CD4-positive, alpha-beta T cell treated with Interleukin-17A for 1 hour (primary cell): ENCODE data around the gene WDR77.

Experiments
- DNase-seq: peaks from one replicate; pipeline ENCODE4 v3.0.0-alpha.2; 2020

Gene WDR77

DNA sequence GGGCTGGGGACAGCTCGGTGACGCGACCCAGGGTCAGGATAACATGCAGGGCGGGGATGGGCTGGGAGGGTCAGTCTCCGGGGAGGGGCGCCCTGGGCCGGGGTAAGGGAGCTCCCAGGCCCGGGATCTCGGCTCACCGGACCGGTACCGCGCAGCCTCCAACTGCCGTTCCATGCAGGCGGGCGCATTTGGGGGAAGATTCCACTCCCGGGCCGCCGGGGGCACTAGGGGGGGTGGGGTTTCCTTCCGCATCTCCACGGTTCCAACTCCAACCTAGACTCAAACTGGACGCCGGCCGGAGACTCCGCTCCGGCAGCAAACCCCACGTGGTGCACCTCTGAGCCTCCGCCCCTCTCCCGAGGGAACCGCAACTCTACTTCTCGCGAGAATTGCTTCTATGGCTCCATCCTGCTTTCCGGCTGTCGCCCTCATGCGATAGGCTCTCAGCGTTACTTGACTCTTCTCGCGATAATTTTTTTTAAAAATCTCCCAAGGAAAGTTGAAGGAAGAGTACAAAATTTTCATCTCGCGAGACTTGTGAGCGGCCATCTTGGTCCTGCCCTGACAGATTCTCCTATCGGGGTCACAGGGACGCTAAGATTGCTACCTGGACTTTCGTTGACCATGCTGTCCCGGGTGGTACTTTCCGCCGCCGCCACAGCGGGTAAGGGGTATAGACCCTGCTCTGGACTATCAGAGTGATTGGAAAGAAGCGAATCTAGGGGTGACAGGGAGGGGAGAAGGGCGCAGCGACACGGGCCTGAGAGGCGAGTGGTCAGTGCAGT, at the start of gene WDR77, which contains the start of gene ATP5PB:
WDR77 (minus strand) TSS at position 339 of the 785 bp plus-strand sequence; CDS start at position 252, 87 bp downstream.
ATP5PB (plus strand) TSS at position 547 of the 785 bp plus-strand sequence; CDS start at position 625, 78 bp downstream.
- peak; percentile 99 for DNase-seq

DNA sequence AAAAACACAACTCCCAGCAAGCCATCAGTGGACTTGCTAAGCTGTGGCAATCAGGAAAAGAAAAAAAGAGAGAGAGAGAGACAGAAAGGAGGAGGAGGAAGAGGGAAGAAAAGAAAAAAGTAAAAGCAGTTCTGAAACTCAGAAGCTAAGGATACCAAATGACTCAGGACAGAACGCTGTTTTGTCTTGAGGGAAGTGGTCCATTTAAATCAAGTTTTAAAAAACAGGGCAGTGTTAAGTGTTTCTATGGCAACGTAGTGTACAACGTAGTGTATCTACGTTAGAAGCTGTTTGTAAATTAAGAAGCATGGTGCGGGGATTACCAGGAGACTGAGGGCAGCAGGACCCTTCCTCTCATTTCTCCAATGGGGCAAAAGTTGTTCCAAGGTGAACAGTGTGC, 48.5 kb upstream of the WDR77 start:
- DNase-seq: no peak

DNA sequence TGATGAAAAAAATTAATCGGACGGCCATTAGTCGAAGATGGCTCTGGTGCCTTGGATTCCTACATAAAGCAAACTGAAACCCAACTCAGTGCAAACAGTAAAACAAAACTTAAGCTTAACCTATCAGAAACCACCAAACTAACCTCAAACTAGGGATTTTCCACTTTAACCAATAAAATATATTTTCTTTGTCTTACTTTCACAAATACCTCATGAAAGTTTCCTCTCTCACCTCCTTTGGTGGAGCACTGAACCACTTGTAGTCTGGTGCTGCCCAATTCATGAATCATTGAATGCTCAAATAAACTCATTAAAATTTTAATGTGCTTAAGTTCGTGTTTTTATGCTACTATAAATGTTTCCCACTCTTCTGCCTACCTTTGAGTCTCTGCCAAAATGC, 47.3 kb upstream of the WDR77 start:
- no peak for DNase-seq

DNA sequence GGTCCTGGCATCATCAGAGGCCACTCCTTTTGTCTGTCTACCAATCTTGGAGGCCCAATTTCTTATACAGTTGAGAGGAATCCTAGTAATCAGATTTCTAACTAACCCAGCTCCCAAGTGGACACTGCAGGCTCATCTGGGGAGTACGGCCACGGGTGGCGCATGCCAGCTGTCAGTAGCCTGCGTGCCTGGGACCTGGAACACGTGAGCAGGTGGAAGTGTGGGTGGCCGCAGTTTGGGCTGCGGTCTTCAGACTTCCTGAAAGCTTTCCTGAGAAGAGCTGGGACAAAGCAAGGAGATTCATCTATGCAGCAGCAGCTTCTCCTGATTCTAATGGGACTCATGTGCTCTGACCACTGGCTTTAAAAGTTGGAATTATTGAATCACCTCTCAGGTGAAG, 42.0 kb upstream of the WDR77 start:
- no peak for DNase-seq

DNA sequence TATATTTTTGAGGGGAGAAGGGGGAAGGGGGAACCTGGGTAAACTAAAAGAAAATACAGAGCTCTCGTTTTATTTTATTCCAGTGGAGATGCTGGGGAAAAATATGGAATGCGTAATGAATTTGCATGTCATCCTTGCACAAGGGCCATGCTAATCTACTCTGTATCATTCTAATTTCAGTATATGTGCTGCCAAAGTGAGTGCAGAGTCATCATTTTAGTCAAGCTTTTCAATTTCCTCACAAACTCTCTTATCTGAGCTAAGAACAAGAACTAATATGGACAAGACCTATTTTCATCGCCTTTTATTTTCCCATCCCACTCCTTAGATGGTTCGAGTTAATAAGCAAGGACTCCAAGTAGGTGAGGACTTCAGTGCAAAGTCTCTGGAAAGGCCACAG, 41.2 kb upstream of the WDR77 start:
- DNase-seq: no peak

DNA sequence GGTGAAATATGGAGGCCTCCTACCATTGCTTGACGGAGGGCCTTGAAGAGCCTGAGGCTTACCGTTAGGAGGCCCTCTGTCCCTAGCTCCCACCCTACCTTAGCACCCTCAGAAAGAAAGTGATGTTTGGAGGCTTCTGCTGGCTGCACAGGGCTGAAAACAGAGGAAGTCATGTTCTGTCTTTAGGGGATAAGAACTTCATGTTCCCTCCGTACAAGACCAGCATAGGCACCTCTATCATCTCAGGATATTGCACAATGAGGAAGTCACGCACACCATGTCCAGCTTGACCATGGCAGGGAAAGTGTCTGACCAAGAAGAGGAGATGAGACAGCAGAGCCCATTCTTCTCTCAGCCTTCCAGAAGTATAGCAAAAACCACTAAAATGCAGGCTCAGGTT, 40.5 kb upstream of the WDR77 start:
- DNase-seq: no peak

DNA sequence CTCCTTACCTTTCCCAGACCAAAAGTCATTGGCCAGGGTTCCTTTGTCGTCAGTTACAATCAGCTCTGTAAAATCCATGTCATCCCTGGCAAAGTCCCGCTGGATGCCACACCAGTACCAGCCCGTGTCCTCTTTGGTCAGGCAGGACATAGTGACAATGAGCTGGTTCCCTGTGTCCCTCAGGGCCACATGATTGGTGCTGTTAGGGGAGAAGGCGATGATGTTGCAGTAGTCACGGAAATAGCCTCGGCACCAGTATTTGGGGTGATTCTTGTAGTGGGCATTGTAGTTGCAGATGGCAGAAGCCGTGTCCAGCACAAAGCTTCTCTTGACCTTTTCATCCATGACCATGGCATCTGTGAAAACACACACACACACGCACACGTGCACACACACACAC, 39.6 kb upstream of the WDR77 start:
- no peak for DNase-seq

DNA sequence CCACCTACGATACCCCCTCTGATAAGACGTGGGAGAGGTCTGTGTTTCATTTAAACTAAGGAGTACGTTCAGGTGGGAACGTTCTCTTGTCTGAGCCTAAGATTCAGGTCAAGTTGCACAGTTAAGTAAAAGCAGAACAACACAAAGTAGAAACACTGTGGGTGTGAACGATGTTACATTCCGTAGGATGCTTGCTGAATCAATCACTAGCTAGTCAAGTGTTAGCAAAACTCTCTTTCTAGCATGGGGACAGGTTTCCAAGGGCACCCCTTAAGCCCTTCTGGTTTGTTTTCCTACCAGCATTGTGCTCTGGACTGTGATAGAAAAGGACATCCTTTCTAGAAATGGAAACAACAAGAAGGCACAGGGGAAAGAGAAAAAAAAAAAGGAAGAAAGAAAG, 38.1 kb upstream of the WDR77 start:
- no peak for DNase-seq

DNA sequence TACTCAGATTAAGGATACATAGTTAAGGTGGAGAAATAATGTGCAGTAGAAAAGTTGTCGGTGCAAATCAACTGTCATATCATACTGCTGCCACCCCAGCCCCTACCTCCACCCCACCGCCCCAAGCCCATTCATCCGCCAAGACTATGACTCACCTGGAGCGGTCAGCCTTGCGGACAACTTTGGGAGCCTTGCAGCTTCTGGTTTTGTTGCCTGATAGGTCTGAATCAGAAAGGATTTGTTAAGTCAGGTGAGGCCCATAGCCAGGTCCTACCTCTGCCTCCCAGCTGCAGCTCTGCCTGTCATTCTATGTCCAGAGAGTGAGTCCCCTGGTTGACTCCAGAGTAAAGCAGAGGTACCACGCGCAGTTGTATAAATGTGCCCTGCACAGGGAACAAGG, 37.4 kb upstream of the WDR77 start:
- DNase-seq: no peak

DNA sequence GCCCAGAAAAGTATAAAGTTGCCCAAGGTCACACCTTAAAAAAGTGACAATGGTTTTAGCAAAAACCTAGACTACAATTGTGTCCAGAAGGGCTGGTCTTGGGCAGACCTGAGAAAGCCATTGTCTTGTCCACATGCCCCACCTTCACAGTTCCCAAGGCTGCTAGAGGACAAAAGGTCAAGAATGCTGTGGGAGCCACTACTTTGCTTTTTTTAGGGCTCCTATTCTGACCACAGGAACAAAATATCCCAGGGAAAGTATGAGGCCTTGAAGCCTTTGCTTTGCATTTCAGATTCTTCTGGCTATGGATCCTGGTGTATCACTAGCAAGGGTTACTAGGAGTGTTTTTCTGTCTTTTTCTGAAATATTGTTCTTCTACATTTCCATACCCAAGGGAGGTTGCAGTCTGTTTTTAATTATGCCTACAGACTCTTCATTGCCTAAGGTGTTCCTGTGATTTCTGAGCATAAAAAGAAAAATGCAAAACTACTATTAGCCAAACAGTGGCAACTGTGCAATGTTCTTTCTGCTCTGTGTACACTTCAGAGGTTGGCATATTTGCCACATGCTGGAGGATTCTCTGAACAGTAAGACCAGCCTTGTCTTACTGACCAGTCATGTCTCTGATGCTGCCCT, 35.5 kb upstream of the WDR77 start:
- DNase-seq: no peak

DNA sequence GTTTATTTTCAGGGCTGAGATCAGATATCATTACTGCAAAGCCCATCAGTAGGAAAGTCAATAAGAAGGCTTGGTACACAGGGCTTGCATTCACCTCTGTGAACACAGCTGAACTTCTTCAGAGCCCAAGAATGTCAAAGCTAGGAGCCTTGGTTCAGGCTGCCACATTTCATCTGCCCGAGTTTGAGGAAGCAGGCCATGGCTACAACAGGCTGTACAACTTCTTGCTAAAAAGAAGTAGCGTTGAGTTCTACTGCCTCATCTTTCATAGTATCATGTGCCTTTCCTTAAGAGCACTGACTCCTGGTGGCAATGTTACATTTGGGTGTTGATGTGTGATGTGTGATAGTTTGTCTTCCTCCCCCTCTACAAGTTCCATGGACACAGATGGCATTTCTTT, 34.8 kb upstream of the WDR77 start:
- DNase-seq: no peak

DNA sequence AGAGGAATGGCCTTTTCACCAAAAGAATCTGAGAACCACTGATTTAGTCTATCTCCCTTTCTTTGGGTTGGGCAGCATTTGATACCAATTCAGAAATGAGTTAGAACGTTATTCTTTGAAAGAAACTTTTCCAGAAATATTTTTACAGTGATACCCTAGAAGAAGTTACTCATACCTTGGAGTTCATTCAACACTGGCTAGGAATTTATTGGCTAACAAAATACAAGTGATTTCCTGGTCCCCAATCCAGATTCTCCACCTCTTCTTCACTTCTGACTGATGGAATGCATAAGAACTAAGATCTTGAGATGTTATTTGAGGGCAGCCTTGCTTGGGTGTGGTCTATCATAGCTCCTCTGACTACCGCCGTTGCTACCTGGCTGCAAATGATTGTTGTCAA, 34.1 kb upstream of the WDR77 start:
- no peak for DNase-seq

DNA sequence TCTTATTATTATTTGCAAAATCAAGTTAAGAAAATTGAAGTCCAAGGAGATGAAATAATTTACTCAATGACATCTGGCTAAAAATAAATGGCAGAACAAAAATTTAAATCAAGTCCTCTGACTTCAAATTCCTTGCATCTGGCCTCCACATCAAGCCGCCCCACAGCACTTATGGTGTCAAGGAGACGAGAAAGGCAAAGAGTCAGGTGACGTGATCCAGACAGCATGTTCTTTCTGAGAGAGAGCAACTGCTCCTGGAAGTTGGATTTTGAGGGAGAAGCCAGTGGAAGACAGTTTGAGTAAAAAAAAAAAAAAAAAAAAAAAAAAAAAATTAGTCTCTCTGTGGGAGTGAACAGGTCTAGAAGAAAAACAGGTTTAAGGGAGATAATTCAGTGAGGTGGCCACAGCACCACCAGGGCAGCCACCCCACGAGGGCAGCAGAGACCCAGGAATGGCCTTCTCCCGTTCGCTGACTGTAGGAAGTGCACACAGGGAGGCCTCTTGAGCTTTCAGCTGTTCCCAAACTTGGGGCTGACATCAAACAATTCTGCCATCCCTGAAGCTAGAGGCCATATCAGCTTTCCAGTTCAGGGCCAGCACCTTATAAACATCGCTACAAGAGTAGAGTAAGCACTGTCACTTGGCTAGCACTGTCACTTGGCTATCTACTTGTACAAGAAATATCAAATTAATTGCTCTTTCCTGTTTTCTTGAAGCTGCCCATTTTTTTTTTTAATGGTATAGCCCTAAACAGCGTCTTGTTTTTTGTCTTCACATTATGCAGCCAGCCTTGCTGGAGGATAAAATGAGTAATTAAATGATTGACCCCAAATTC, 32.5 kb upstream of the WDR77 start:
- peak; percentile 69 for DNase-seq

DNA sequence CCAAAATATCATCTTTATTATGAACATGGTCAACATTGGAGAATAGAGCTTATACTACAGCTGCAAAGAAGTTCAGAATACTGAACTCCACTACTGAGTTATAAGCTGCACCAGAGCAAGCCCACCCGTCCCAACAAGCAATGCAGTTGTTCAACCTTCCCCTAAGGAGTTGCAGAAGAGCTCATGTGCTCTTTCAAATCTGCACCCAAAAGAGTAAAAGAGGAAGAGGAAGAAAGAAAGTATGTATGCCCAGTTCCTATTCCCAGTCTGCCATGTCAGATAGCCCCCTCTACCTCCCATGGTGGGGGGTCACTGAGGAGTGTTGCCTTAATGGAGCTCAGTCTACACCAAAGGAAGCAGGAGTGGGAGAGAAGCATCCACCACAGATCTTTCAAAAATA, 31.6 kb upstream of the WDR77 start:
- no peak for DNase-seq

DNA sequence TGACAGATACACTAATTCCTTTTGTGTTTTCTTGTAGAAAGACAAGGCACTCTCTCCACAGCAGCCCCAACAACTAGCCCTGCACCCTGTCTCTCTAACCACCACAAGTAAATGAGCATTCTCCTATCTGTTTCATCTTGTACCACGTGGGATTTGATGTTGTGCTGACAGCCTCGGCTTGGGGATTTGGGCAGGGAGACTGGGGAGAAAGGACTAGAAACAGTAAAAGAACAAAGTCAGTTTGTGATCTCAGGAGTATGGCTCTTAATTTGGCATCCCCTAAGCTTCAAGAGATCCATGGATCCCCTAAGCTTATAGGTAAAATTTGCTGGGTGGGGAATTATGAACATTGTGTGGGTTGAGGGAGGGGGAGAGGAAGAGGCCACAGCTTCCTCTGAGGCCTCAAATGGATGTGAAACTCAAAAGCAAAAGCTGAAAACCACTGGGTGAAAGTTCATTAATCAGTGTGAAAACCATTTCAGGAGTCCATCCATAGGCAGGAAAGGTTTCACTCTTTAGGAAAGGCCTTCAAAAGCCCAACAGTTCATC, 27.8 kb upstream of the WDR77 start:
- peak; percentile 65 for DNase-seq

DNA sequence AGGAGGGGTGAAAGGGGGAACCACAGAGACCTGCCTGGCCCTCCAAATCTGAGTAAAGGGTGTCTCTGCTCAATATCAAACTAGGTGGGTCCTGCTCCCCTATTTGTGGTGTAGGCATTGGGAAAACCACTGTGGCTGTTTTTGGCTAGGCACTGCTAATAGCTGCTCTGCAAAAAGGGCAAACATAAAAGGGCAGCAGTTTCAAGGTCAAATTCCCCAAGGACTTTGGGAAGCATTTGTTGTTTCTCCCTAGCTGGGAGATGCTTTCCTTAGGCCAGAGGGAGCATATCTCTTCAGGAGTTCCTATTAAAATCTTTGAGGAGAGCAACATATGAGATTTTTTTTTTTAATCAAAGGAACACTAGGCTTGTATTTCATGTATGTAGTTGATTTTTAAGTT, 27.2 kb upstream of the WDR77 start:
- DNase-seq: no peak

DNA sequence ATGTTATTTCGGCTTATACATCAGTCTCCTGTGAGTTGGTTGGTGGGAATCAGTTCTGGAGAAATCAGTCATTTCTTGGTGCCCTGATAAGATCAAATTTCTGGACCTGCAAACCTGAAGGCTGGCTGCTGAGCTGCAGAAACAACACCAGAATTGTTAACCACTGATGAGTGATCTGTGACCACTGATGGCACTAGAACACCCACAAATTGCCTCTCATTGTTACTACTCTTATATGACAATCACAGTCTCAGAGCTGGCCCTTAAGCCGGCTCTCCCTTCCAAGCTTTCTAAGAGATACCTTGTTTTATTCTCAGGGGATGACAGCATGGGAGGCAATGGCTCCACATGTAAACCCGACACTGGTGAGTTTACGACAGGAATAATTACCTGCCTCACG, 26.6 kb upstream of the WDR77 start:
- peak; percentile 40 for DNase-seq

DNA sequence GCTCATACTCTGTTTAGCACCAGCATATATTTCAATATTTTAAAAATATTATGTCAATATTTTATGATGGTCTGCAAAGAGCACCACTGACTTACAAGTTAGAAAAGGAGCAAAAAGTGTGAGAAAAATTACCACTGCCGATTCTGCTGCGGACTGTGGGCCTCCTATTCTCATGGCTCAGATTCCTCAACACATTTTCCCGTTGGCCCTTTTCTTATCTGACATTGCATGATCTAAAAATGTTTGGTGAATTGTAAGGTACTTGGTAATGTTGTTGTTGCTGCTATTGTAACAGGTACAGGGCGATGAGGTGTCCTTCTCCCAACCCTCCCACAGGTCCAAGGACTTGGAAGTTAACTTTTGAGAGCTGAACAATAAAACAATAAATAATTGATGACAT, 25.5 kb upstream of the WDR77 start:
- DNase-seq: no peak

DNA sequence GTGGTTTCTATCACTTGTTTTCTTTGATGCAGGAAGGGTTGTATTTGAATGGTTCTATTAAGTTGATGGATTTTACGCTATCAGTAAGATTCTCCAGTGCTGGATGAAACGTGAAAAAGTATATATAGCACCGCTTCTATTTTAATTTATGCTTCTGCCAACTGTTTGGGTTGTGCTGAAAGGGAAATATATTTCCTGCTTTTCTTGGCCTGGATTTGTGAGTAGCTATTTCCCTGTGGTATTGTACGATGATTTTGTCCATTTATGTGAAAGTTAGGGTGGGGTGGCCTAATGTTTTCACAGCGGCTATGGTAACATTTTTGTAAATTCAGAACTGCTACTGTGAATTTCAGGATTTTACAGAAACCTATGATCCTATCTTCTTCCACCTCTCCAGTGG, 25.1 kb upstream of the WDR77 start:
- DNase-seq: no peak

DNA sequence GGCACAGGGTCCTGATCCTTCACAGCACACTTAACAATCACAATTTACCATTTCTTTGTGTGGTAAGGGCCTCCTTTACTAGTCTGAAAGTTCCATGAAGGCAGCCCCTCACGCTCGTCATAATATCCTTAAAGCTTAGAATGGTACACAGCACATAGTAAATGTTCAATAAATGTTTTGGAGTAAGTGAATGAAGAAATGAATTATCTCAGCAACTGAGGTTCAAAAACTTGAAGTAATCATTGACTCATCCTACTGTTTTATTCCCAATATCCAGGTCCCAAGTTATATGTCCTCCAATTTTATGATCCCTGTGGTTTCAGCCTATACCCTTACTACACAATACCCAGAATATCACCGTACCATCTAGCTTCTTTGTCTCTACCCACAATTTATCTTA, 22.5 kb upstream of the WDR77 start:
- DNase-seq: peak; percentile 19

DNA sequence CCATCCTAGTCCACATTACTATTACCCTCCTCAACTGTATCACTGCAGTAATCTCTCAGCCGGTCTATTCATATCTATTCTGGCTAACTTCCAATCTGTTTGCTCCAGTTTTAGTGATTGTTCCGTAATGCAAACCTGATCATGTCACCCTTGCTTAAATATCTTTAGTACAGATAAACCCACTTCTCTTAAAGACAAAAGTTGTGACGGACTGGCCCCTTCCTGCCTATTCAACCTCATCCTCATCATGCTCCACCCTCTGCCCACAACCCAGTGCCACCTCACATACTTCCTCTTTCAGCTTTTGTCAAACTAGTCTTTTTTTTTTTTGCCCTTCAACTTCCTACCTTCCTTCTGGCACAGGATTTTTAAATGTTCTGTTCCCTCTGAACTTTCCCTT, 22.0 kb upstream of the WDR77 start:
- DNase-seq: peak; percentile 87

DNA sequence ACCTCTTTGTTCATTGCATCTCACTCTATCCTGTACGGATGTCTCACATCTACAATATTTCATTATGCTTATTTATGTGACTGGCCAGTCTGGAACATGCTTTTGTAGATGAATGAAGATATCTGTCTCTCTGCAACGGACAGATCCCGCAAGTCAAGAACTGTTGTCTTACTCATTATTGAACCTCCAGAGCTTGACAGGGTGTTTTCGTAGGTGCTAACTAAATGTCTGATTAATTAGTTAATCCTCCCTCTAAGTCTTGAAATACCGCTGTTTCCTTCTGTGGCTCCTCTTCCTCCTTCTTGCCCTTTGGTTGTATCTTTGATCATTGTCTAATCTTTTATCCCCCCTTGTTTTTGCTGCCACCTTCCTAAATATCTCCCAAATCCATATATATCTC, 21.5 kb upstream of the WDR77 start:
- no peak for DNase-seq

DNA sequence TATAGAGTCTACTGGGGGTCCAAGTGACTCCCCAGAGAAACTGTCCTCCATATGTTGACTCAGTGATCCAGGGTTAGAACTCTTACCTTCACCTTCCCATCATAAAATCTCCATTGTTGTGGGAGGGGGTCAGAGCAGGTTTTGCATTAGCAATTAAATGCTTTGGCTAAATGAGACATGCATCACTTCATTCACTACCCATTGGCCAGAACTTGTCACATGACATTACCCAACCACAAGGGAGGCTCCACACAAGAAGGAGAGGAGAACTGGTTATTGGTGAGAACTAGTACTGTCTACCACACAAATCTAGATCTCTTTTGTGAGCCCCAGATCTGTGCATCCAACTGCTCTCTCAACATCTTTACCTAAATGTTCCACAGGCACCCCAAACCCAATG, 20.5 kb upstream of the WDR77 start:
- no peak for DNase-seq

DNA sequence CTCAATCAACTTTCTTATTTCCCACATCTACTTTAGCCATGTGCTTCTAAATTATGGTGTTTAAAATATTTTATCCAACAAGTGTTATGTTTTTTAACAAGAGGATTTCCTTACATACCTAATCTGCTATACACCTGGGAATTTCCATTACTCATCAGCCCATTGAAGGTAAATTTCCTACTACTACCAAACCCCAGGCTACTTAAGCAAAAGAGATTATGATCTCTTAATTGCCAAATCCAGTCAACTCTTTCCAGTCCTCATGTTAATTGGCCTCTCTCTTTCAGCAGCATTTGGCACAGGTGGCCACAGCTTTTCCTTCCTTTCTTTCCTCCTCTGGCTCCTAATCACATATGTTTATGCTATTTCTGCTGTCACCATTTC, 19.7 kb upstream of the WDR77 start:
- DNase-seq: no peak
